Activated T-cell treated with anti-CD3 and anti-CD28 coated beads for 48 hours (primary cell): Measurements from ENCODE around the gene BASP1.
"Not testable (repeated sequence)": the region's sequence is repeated elsewhere in the genome, so short reads cannot be mapped to it uniquely, and the experiment has no call there.

Source experiments
- DNase-seq: peaks from one replicate; pipeline ENCODE4 v3.0.0-alpha.2; 2020; ENCODE audit warnings: low read depth

Gene BASP1

GRCh38 chr5:17289681-17290539 is 72.5 kb downstream of the BASP1 start:
- no peak for DNase-seq

- DNase-seq, result no peak
Measured at GRCh38 chr5:17290540-17290974, 73.1 kb downstream of the BASP1 start.

GRCh38 chr5:17292434-17293015 is 75.1 kb downstream of the BASP1 start:
- no peak for DNase-seq

GRCh38 chr5:17294639-17295311 is 77.3 kb downstream of the BASP1 start:
- no peak for DNase-seq

- no peak for DNase-seq
Measured at GRCh38 chr5:17295671-17296070, 78.2 kb downstream of the BASP1 start.

GRCh38 chr5:17302106-17302505 is 84.7 kb downstream of the BASP1 start:
- DNase-seq, result no peak

GRCh38 chr5:17302604-17303003 is 85.2 kb downstream of the BASP1 start:
- no peak for DNase-seq

- no peak for DNase-seq
Measured at GRCh38 chr5:17304282-17304681, 86.9 kb downstream of the BASP1 start.

- no peak for DNase-seq
Measured at GRCh38 chr5:17305017-17305416, 87.6 kb downstream of the BASP1 start.

GRCh38 chr5:17305964-17306725 is 88.7 kb downstream of the BASP1 start:
- no peak for DNase-seq

- no peak for DNase-seq
Measured at GRCh38 chr5:17306726-17307091, 89.3 kb downstream of the BASP1 start.

- DNase-seq, result not testable (repeated sequence)
Measured at GRCh38 chr5:17307440-17307839, 90.0 kb downstream of the BASP1 start.

- no peak for DNase-seq
Measured at GRCh38 chr5:17308326-17309065, 91.1 kb downstream of the BASP1 start.

GRCh38 chr5:17309462-17309861 is 92.0 kb downstream of the BASP1 start:
- DNase-seq, result no peak

- not testable (repeated sequence) for DNase-seq
Measured at GRCh38 chr5:17310502-17310901, 93.1 kb downstream of the BASP1 start.

GRCh38 chr5:17311811-17312210 is 94.4 kb downstream of the BASP1 start:
- DNase-seq, result not testable (repeated sequence)

GRCh38 chr5:17312358-17312757 is 94.9 kb downstream of the BASP1 start:
- DNase-seq, result no peak

GRCh38 chr5:17314907-17315471 is 97.6 kb downstream of the BASP1 start:
- DNase-seq, result no peak

- no peak for DNase-seq
Measured at GRCh38 chr5:17315710-17316221, 98.3 kb downstream of the BASP1 start.

- DNase-seq, result no peak
Measured at GRCh38 chr5:17316970-17317459, 99.6 kb downstream of the BASP1 start.

GRCh38 chr5:17317473-17317872 is 100.0 kb downstream of the BASP1 start:
- DNase-seq, result no peak
